Effector CD8-positive, alpha-beta T cell (primary cell): ENCODE data around the gene KPNA1.
A peak's percentile ranks its signal among the peaks of the same experiment; 100 is the strongest.

Experiments used
- DNase-seq: peaks from one replicate; lab custom pipeline; 2025; lab: John Stamatoyannopoulos, UW
- total RNA-seq, 4 experiments: gene quantifications; one replicate each; lab custom pipeline; 2026; lab: John Stamatoyannopoulos, UW

Gene KPNA1
- total RNA-seq: 155 to 226 (median 187) reads per million in 4 experiments

DNA sequence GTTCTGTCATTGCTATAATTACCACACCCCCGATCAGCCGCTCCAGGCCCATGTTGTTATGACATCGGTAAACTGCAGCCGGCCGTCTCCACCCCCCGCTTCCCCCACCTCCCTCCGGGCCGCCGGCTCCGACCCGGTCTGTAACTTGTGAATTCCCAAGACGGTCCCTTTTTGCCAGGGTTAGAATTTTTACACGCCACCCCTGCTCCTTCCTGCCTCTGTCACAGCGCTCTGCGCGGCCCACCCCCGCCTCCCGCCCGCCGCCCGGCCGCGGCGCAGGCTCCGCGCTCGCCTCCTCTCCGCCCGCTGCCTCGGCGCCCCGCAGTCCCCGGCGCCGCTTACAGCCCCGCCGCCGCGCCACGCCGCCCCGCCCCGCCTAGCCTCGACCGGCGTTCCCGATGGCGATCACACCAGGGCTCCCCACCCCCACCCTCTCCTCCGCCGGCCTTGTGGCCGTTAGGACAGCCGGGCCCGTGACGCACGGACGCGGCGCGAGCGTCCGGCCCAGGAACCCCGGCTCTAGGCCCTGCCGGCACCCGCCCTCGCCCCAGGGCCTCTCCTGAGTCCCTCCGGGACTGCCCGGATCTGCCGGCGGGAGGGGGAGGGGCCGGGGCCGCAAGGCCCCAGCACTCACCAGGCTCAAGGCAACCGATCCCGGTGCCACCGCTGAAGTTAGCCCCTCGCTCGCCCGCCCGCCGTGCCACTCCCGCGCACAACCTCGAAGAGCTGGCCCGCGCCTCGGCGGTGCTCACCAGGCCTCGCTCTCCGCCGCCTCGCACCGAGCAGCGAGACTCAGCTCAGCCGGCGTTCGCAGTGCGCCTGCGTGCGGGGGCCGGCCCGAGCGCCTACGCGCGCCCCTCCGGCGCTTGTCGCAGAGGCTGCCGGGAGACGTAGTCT lies at the start of gene KPNA1:
TSS of gene KPNA1 (minus strand) at position 817 of the 897 bp plus-strand sequence. CDS start 18,374 bp downstream, outside the sequence.
- peak; percentile 74 for DNase-seq

DNA sequence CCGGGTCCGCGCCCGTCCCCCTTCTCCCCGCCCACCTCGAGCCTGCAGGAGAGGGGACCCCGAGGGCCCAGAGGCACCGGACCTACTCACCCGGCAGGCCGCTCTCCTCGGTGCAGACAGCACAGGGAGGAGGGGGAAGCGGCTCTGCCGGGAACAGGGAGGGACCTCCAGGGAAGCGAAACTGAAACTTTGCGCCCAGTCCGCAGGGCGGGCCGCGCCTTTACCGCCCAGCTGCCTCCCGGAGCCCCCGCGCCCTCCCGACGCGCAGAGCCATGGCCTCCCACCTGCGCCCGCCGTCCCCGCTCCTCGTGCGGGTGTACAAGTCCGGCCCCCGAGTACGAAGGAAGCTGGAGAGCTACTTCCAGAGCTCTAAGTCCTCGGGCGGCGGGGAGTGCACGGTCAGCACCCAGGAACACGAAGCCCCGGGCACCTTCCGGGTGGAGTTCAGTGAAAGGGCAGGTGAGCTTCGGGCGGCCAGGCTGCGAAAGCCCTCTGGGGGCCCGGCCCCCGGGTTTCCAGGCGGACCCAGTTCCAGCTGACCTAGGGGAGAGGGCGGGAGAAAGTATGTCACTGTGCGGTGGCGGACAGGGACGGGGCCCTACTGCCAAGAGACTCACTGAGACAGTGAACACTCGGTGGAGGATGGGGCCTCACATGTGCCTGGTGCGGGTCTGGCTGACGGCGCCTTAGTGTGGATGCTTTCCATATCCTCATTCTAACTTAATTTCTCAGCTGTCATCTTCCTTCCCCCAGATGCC lies 49.6 kb upstream of the KPNA1 start, which contains the start of the genes DTX3L and PARP9:
TSS of gene DTX3L (plus strand) at position 184 of the 758 bp plus-strand sequence. CDS start at position 273, 89 bp downstream.
TSS of gene PARP9 (minus strand) at position 146 of the 758 bp plus-strand sequence. CDS start 4,680 bp downstream, outside the sequence.
- peak; percentile 59 for DNase-seq

DNA sequence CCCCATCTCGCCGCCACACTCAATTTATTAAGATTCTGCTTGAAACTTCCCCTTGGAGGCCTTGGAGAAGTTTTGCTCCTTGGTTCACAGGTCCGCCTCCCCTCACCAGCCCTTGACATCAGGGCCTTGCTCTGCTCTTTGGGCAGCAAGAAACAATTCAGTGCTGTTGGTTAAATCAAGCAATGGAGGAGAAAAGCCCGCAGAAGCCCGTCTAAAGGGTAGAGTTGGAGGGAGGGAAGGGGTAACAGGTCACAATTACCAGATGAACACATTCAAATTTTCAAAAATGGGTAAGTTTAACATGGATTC lies 48.9 kb upstream of the KPNA1 start:
- DNase-seq: no peak

DNA sequence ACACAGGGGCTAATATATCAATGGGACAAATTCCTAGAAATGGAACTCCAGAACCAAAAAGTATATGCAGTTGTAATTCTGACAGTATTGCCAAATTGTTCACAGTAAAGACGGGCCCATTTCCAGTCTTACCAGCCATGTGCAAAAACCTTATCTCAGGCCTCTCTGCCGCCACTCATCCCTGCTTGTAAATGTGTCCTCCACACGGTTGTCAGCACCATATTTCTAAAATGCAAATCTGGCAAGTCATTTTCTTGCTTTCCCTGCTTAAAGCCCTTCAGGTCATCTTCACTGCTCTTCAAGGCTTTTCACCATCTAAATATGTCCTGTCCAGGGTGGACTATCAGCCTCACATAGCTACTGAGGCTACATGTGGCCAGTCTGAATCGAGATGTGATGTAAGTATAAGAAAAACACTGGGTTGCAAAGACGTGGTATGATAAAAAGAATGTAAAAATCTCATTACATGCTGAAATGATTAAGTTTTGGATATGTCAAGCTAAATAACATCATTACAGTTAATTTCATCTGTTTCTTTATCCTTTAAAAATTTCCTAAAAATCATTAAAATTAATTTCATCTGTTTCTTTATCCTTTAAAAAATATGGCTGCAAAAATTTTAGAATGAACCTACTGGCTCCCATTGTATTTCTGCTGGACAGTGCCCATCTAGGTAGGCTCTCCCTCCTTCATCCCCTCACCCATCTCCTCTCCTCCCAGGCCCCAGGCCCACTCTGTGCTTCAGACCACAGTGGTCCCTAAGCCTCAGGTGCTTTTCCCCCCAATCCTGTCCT lies 48.4 kb upstream of the KPNA1 start:
- DNase-seq: no peak

DNA sequence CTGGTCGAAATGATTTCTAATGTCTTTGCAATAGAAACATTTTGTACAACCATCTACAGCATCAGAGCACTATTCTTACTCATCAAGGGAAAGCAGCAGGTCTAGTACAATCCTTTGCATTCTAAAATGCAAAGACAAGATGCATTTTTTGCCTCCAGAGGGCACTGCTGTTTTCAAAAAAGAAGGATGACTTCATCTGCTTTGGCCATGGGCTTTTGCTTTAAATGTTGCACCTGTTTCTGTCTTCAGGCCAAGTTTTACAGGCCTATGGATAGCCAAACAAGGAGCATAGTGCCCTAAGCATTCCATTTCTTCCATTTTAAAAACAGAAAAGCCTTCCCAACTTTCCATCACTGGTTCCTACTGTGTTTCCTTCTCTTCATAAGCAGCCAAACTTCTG lies 45.9 kb upstream of the KPNA1 start:
- DNase-seq: peak; percentile 15

- DNase-seq: no peak
Observed at GRCh38 chr3:122559906-122560305, 45.2 kb upstream of the KPNA1 start.

DNA sequence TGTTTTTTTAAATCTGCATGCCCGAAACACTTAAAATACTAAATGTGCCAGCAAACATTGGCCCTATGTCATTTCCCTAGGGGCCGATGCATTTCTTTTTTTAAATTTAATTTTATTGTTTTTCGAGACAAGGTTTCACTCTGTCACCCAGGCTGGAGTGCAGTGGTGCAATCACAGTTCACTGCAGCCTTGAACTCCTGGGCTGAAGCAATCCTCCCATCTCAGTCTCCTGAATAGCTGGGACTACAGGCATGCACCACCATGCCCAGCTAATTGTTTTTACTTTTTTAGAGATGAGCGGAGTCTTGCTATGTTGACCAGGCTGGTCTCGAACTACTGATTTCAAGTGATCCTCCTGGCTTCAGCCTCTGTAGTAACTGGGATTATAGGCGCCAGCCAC lies 43.9 kb upstream of the KPNA1 start:
- DNase-seq: no peak

DNA sequence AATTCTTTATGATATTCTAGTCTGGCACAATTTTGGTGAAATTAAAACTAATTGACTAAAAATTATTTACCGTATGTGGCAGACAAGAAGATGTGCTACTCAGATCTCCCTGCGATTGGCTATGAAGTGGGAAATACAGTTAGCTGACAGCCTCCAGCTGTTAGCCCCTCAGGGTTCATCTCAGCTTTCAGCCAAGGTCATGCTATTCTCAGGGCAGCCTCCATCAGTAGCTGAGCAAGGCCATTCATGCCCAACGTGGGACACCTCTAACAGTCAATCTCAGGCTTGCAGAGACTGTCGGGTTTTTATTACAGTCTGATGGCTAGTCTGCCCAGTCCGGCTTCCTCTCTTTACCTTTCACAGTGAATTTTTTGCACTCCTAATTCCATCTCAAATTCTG lies 42.6 kb upstream of the KPNA1 start:
- no peak for DNase-seq

DNA sequence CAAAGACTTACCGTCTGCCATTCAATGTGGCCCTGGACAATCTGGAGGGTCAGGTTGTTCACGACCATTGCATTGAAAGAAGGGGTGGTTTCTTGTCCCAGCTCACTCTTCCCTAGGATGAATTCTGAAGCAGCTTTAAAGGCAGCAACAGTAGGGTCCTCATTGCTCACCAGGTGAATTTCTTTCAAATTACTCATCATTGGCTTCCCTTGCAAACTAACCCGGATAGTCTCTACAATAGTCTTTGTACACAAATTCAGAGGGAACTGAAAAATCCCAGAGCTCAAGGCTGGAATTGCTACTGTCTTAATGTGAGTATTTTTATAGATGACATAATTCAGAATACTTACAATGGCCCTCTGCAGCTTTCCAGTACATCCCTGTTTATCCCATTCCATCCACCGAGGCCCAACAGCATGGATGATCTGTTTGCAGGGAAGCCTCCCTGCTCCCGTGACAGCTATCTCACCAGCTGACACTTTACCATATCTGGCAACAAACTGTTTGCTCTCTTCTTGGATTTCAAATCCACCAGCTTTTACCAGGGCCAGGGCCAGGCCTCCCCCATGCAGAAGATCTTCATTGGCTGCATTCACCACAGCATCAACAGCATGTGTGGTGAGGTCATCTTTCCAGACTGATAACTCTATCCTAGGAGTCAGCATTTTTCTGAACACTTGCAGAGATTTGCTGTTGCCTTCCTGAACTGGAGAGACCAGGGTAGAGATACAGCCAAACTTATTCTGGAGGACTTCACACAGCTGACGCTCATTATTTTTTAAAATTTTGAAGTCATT lies 40.7 kb upstream of the KPNA1 start:
- DNase-seq: no peak

GRCh38 chr3:122553171-122553570 lies 38.4 kb upstream of the KPNA1 start:
- no peak for DNase-seq

DNA sequence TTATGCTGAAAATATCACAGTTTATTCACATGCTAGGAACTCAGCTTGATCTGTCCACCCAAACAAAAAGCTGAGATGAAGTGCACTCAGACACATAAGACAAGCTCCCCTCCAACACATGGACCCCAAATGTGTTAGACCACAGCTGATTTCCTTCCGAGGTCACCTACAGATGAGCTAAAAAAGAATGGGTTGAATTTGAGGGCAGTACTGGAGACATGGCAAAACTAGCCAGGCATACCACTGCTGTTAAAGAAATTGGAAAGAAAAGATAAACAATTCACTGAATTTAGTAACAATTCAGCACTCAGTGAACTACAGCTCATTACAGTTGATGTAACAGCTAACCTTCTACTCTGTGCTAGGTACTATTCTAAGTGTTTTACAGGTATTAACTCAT lies 33.9 kb upstream of the KPNA1 start:
- no peak for DNase-seq

DNA sequence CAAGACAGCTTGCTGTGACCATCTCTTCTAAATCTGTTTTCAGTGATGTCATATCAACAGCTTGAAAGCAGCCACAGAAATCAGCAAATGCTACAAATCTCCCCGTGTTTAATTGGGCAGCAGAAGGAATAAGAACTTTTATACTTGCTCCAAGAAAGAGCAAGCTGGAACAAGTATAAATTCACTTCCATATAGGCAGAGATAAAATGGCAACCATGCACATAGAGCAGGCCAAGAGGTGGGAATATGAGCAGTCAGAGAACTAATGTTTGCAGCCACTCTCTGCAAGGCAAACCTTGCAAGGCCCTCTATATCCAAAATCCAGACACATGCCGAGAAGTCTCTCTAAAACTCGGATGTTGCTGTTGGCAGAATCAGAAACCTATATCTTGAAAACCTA lies 33.3 kb upstream of the KPNA1 start:
- no peak for DNase-seq

GRCh38 chr3:122546151-122546550 lies 31.4 kb upstream of the KPNA1 start:
- no peak for DNase-seq

GRCh38 chr3:122538956-122539490 lies 24.3 kb upstream of the KPNA1 start:
- DNase-seq: no peak

DNA sequence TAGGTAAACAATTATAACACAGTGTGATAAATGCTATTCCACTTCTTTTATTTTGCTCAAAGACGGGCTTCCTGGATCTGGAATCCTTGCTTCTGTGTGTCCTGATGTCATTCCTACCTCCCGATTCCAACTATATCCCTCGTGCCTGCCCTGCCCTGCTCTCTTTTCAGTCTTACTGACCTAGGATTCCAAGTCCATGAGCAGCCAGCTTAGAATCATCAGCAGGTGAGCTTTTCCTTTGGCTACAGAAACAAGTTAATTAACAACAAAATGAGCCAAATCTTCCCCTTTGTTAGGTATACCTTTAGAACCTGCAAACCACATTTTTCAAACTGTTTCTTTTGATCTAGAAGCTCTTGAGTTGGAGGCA lies 21.9 kb upstream of the KPNA1 start:
- no peak for DNase-seq

DNA sequence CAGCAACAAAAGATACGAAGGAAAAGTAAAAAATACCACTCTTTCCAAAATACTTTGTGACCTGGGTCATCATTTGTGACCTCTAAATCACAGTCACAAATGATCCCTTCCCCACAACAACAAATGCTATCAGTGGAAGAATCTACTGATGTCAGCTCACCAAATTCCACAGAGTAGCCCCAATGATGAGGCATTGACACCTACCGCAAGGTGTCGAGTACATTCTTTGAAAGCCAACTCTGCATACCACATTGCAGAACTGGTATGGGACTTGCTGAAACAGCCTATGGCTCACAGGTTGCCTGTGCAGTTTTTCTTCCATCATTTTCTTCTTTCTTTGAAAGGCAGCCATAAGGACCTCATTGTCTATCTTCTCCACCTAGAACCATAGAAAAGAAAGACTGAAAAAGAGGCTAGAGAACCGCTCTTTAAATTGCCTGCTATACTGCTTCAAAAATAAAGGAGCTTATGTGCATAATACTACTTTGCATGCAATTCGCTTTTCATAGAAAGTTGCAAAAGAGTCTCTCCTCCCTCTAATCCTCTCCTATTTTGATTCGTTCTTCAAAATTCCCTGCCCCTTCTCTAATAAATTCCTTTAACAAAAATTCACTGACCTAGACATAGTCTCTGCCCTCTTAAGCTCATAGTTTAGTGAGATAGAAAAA lies 21.4 kb upstream of the KPNA1 start:
- DNase-seq: no peak

GRCh38 chr3:122533931-122534334 lies 19.2 kb upstream of the KPNA1 start:
- no peak for DNase-seq

- DNase-seq: no peak
Observed at GRCh38 chr3:122533480-122533879, 18.7 kb upstream of the KPNA1 start.

DNA sequence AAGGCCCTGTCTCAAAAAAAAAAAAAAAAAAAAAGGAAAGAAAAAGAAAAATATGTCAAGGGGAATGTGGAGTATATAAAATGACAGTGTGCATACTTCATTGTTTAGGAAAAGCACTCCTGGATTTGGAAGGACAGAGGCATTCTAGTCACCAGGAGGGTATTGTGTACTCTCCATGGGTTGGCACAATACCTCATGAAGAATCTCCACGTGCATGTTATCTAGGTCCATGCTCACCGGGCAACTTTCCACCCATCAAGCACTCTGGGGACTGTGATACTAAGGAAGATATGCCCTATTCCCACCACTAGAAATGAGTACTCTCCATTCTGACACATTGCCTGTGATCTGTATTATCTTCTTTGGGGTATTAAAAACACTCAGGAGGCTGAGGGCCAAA lies 15.4 kb upstream of the KPNA1 start:
- DNase-seq: no peak

DNA sequence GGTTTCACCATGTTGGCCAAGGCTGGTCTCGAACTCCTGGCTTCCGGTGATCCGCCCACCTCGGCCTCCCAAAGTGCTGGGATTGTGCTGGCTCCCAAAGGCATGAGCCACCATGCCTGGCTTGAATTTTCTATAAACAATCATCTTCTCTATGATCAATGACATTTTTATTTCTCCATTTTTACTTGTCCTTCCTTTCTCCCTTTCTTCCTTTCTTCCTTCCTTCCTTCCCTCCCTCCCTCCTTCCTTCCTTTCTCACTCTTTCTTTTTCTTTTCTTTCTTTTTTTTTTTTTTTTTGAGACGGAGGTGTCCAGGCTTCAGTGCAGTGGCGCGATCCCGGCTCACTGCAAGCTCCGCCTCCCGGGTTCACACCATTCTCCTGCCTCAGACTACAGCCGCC lies 8.6 kb upstream of the KPNA1 start:
- DNase-seq: no peak
